Measurements from ENCODE around the gene LIPA. TPM values are rescaled to one million over a fixed set of nuclear protein-coding genes. Genes with fewer than 3 reads are reported as not detected.

The LIPA gene
- total RNA-seq, 1 donor from 2014 or later: 70.2 TPM

GRCh38 chr10:89238956-89239644 lies 12.5 kb downstream of the LIPA start:
- Histone ChIP-seq H3K27me3 (ENCODE audit: insufficient read depth, low read length) (no peaks in the 10 kb centered on the region), H3K4me1 (ENCODE audit: insufficient read depth, low read length) (no peaks in the 10 kb centered on the region), H3K36me3 (ENCODE audit: insufficient read depth, low read length) (peaks cover 3% of the 10 kb centered on the region), H3K9ac (ENCODE audit: low read length) (no peak overlapping the region), H2AFZ (ENCODE audit: low read depth, low read length) (no peak overlapping the region), H3K27ac (ENCODE audit: low read depth, low read length) (no peak overlapping the region), H3K4me2 (ENCODE audit: low read length) (no peak overlapping the region), H3K9me3 (ENCODE audit: insufficient read depth, low read depth, low read length) (no peaks in the 10 kb centered on the region), H3K79me2 (ENCODE audit: insufficient read depth, low read length) (no peaks in the 10 kb centered on the region), H3K4me3 (ENCODE audit: insufficient read depth, low read depth, low read length) (no peak overlapping the region), H4K20me1 (ENCODE audit: insufficient read depth, low read length) (no peaks in the 10 kb centered on the region)
- Mint-ChIP-seq H3K27me3 (ENCODE audit: low read depth, unreplicated experiment) (no peaks in the 10 kb centered on the region), H3K4me3 (ENCODE audit: unreplicated experiment) (no peak overlapping the region), H3K4me1 (ENCODE audit: low read depth, unreplicated experiment) (peaks cover 12% of the 10 kb centered on the region), H3K27ac (ENCODE audit: unreplicated experiment) (no peak overlapping the region), H3K36me3 (ENCODE audit: low read depth, unreplicated experiment) (peaks cover 17% of the 10 kb centered on the region), H3K9me3 (ENCODE audit: unreplicated experiment) (peaks cover 4% of the 10 kb centered on the region)
- FAIRE-seq (no peak), DNase-seq (ENCODE audit: low read depth) (no peak)
- TF ChIP-seq EZH2 (IDR thresholded peaks at IDR 0.05; ENCODE audit: insufficient read depth, low read length) (no peak), CTCF (IDR thresholded peaks at IDR 0.05; ENCODE audit: insufficient read depth, low read depth, low read length) (no peak)

GRCh38 chr10:89237849-89238248 lies 13.7 kb downstream of the LIPA start:
- Histone ChIP-seq H3K27me3 (ENCODE audit: insufficient read depth, low read length) (no peaks in the 10 kb centered on the region), H2AFZ (ENCODE audit: low read depth, low read length) (no peak overlapping the region), H3K79me2 (ENCODE audit: insufficient read depth, low read length) (no peaks in the 10 kb centered on the region), H3K27ac (ENCODE audit: low read depth, low read length) (no peak overlapping the region), H3K9me3 (ENCODE audit: insufficient read depth, low read depth, low read length) (no peaks in the 10 kb centered on the region), H3K4me1 (ENCODE audit: insufficient read depth, low read length) (no peaks in the 10 kb centered on the region), H3K4me2 (ENCODE audit: low read length) (no peak overlapping the region), H4K20me1 (ENCODE audit: insufficient read depth, low read length) (no peaks in the 10 kb centered on the region), H3K9ac (ENCODE audit: low read length) (no peak overlapping the region), H3K36me3 (ENCODE audit: insufficient read depth, low read length) (peaks cover 3% of the 10 kb centered on the region), H3K4me3 (ENCODE audit: insufficient read depth, low read depth, low read length) (no peak overlapping the region)
- TF ChIP-seq EZH2 (IDR thresholded peaks at IDR 0.05; ENCODE audit: insufficient read depth, low read length) (no peak), CTCF (IDR thresholded peaks at IDR 0.05; ENCODE audit: insufficient read depth, low read depth, low read length) (no peak)
- no peak overlapping the region for H3K27ac Mint-ChIP-seq (ENCODE audit: unreplicated experiment)
- FAIRE-seq (peak; percentile 68), DNase-seq (ENCODE audit: low read depth) (no peak)
- peaks cover 9% of the 10 kb centered on the region for H3K4me1 Mint-ChIP-seq (ENCODE audit: low read depth, unreplicated experiment)
- H3K27me3 Mint-ChIP-seq (ENCODE audit: low read depth, unreplicated experiment): no peaks in the 10 kb centered on the region
- H3K9me3 Mint-ChIP-seq (ENCODE audit: unreplicated experiment): peaks cover 6% of the 10 kb centered on the region
- peaks cover 26% of the 10 kb centered on the region for H3K36me3 Mint-ChIP-seq (ENCODE audit: low read depth, unreplicated experiment)
- H3K4me3 Mint-ChIP-seq (ENCODE audit: unreplicated experiment): no peak overlapping the region

- no peak overlapping the region for H3K9ac ChIP-seq (ENCODE audit: low read length)
- TF ChIP-seq CTCF (IDR thresholded peaks at IDR 0.05; ENCODE audit: insufficient read depth, low read depth, low read length): no peak
- TF ChIP-seq EZH2 (IDR thresholded peaks at IDR 0.05; ENCODE audit: insufficient read depth, low read length): no peak
- no peak overlapping the region for H3K4me3 ChIP-seq (ENCODE audit: insufficient read depth, low read depth, low read length)
- no peak overlapping the region for H3K27ac Mint-ChIP-seq (ENCODE audit: unreplicated experiment)
- no peaks in the 10 kb centered on the region for H4K20me1 ChIP-seq (ENCODE audit: insufficient read depth, low read length)
- peaks cover 6% of the 10 kb centered on the region for H3K9me3 Mint-ChIP-seq (ENCODE audit: unreplicated experiment)
- peaks cover 26% of the 10 kb centered on the region for H3K36me3 Mint-ChIP-seq (ENCODE audit: low read depth, unreplicated experiment)
- H3K27me3 Mint-ChIP-seq (ENCODE audit: low read depth, unreplicated experiment): no peaks in the 10 kb centered on the region
- H3K4me1 Mint-ChIP-seq (ENCODE audit: low read depth, unreplicated experiment): no peaks in the 10 kb centered on the region
- no peaks in the 10 kb centered on the region for H3K4me1 ChIP-seq (ENCODE audit: insufficient read depth, low read length)
- no peak overlapping the region for H3K27ac ChIP-seq (ENCODE audit: low read depth, low read length)
- H2AFZ ChIP-seq (ENCODE audit: low read depth, low read length): no peak overlapping the region
- no peak for FAIRE-seq
- no peak for DNase-seq (ENCODE audit: low read depth)
- no peaks in the 10 kb centered on the region for H3K79me2 ChIP-seq (ENCODE audit: insufficient read depth, low read length)
- no peak overlapping the region for H3K4me2 ChIP-seq (ENCODE audit: low read length)
- no peaks in the 10 kb centered on the region for H3K27me3 ChIP-seq (ENCODE audit: insufficient read depth, low read length)
- H3K4me3 Mint-ChIP-seq (ENCODE audit: unreplicated experiment): no peak overlapping the region
- H3K9me3 ChIP-seq (ENCODE audit: insufficient read depth, low read depth, low read length): no peaks in the 10 kb centered on the region
- H3K36me3 ChIP-seq (ENCODE audit: insufficient read depth, low read length): no peaks in the 10 kb centered on the region
These were observed 15.3 kb downstream of the LIPA start for GRCh38 chr10:89236226-89236797.

All from astrocyte (in vitro differentiated cells and primary cell).